Stomach smooth muscle (tissue), 2 donors: Measurements from ENCODE around the gene C1GALT1.

Source experiments
- H3K27ac ChIP-seq: one replicate; pipeline ENCODE4 v1.7.0; 2013; ENCODE audit warnings: mild to moderate bottlenecking, low read length, inconsistent platforms
- H3K27me3 ChIP-seq, 2 donors: one replicate each; pipeline ENCODE4 v1.7.0; 2013; ENCODE audit warnings: low read length in 2 of 2; ENCODE audit not compliant: insufficient read depth in 2 of 2, control insufficient read depth in 1 of 2
- H3K36me3 ChIP-seq, 2 donors: one replicate each; pipeline ENCODE4 v1.7.0; 2013; ENCODE audit warnings: low read length in 2 of 2; ENCODE audit not compliant: control insufficient read depth in 2 of 2, insufficient read depth in 2 of 2
- H3K4me1 ChIP-seq: one replicate; pipeline ENCODE4 v1.7.0; 2013; ENCODE audit warnings: low read length; ENCODE audit not compliant: control insufficient read depth, insufficient read depth
- H3K4me3 ChIP-seq, 2 donors: one replicate each; pipeline ENCODE4 v1.7.0; 2013; ENCODE audit warnings: low read length in 2 of 2
- H3K9ac ChIP-seq, 2 donors: one replicate each; pipeline ENCODE4 v1.7.0; 2013; ENCODE audit warnings: low read length in 2 of 2, mild to moderate bottlenecking in 1 of 2
- H3K9me3 ChIP-seq, 2 donors: one replicate each; pipeline ENCODE4 v1.7.0; 2013; ENCODE audit warnings: low read length in 2 of 2; ENCODE audit not compliant: control insufficient read depth in 2 of 2
- donor health status: healthy.
- donor health status: Pancreatic carcinoma.

The C1GALT1 gene

GRCh38 chr7:7220821-7221220 lies 38.5 kb downstream of the C1GALT1 start:
- Histone ChIP-seq H3K27ac (no peak overlapping the region), H3K9ac (no peak overlapping the region), H3K27me3 (no peaks in the 10 kb centered on the region), H3K36me3 (peaks cover 0 to 3% of the 10 kb centered on the region in 2 donors), H3K9me3 (no peaks in the 10 kb centered on the region), H3K4me3 (no peak overlapping the region), H3K4me1 (peaks cover 6% of the 10 kb centered on the region)

DNA sequence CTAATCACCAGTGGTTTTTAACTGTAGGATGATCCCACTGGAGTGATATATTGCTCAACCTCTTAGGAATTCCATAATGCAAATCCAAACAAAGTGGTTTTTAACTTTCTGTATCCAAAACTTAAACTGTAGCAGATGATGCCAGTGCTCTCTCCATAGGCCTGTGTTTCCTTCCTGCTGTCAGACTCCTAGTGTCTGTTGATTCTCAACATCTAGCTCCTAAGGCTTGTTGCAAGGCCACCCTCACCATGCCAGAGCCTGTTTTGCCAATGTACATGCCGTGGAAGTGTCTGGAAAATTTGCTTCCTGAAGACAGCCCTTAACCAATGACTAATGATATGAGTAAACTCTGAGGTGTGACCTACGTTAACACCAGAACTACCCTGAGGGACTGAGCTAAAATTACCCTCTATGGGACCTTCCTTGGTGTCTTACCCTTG lies 39.3 kb downstream of the C1GALT1 start:
- no peak overlapping the region for H3K27ac ChIP-seq
- no peaks in the 10 kb centered on the region for H3K9me3 ChIP-seq
- H3K4me3 ChIP-seq: no peak overlapping the region
- no peak overlapping the region for H3K9ac ChIP-seq
- H3K4me1 ChIP-seq: peaks cover 6% of the 10 kb centered on the region
- H3K27me3 ChIP-seq: no peaks in the 10 kb centered on the region
- H3K36me3 ChIP-seq: peaks cover 0 to 3% of the 10 kb centered on the region in 2 donors

DNA sequence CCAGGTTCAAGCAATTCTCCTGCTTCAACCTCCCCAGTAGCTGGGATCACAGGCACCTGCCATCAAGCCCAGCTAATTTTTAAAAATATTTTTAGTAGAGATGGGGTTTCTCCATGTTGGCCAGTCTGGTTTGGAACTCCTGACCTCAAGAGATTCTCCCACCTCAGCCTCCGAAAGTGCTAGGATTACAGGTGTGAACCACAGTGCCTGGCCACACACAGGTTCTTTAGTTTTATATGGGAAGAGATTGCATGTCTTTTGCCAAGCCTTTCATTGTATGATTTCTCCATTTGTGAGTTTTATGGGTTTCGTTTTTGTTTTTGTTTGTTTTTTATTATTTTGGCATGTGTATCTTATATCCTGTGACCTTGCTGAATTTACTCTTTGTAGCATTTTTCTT lies 40.9 kb downstream of the C1GALT1 start:
- Histone ChIP-seq H3K4me3 (no peak overlapping the region), H3K9me3 (no peaks in the 10 kb centered on the region), H3K4me1 (peaks cover 6% of the 10 kb centered on the region), H3K27ac (no peak overlapping the region), H3K9ac (no peak overlapping the region), H3K27me3 (no peaks in the 10 kb centered on the region), H3K36me3 (no peaks in the 10 kb centered on the region)

DNA sequence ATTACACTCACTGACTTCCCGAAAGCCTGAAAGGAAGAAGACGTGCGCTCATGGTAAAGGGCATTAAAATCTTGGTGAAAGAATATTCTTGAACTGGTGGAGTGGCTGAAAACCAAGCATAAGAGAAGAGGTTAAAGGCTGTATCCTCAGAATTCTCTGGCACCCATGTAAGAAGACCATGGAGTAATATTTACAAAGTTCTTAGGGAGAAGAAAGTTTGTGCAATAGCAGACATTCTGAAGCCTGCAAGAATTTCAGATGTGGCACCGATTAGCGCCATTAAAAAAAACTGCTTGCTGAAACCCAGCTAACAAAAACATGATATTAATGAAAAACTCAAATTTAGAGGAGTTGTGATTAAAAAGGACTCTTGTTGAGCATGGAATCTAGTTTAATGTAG lies 44.1 kb downstream of the C1GALT1 start:
- H3K36me3 ChIP-seq: no peaks in the 10 kb centered on the region
- no peaks in the 10 kb centered on the region for H3K27me3 ChIP-seq
- no peaks in the 10 kb centered on the region for H3K9me3 ChIP-seq
- peaks cover 6% of the 10 kb centered on the region for H3K4me1 ChIP-seq
- H3K4me3 ChIP-seq: no peak overlapping the region
- H3K27ac ChIP-seq: no peak overlapping the region
- no peak overlapping the region for H3K9ac ChIP-seq

- Histone ChIP-seq H3K9me3 (no peaks in the 10 kb centered on the region), H3K4me3 (no peak overlapping the region), H3K9ac (no peak overlapping the region), H3K36me3 (no peaks in the 10 kb centered on the region), H3K4me1 (no peaks in the 10 kb centered on the region), H3K27ac (no peak overlapping the region), H3K27me3 (no peaks in the 10 kb centered on the region)
Measured at GRCh38 chr7:7228472-7228871, 46.1 kb downstream of the C1GALT1 start.

GRCh38 chr7:7228967-7229366 lies 46.6 kb downstream of the C1GALT1 start:
- H3K27me3 ChIP-seq: no peaks in the 10 kb centered on the region
- H3K36me3 ChIP-seq: no peaks in the 10 kb centered on the region
- H3K27ac ChIP-seq: no peak overlapping the region
- no peak overlapping the region for H3K9ac ChIP-seq
- H3K4me1 ChIP-seq: no peaks in the 10 kb centered on the region
- no peak overlapping the region for H3K4me3 ChIP-seq
- no peaks in the 10 kb centered on the region for H3K9me3 ChIP-seq

GRCh38 chr7:7231000-7231399 lies 48.7 kb downstream of the C1GALT1 start:
- Histone ChIP-seq H3K9me3 (no peaks in the 10 kb centered on the region), H3K9ac (no peak overlapping the region), H3K27ac (no peak overlapping the region), H3K36me3 (peaks cover 5 to 7% of the 10 kb centered on the region in 2 donors), H3K4me1 (no peaks in the 10 kb centered on the region), H3K4me3 (no peak overlapping the region), H3K27me3 (no peaks in the 10 kb centered on the region)

- H3K9ac ChIP-seq: no peak overlapping the region
- peaks cover 5 to 7% of the 10 kb centered on the region in 2 donors for H3K36me3 ChIP-seq
- H3K27me3 ChIP-seq: no peaks in the 10 kb centered on the region
- no peaks in the 10 kb centered on the region for H3K9me3 ChIP-seq
- H3K4me1 ChIP-seq: no peaks in the 10 kb centered on the region
- H3K27ac ChIP-seq: no peak overlapping the region
- H3K4me3 ChIP-seq: no peak overlapping the region
Measured at GRCh38 chr7:7231865-7232264, 49.5 kb downstream of the C1GALT1 start.

- H3K9ac ChIP-seq: no peak overlapping the region
- H3K36me3 ChIP-seq: peaks cover 5 to 7% of the 10 kb centered on the region in 2 donors
- H3K27me3 ChIP-seq: no peaks in the 10 kb centered on the region
- H3K4me1 ChIP-seq: no peaks in the 10 kb centered on the region
- H3K27ac ChIP-seq: no peak overlapping the region
- H3K9me3 ChIP-seq: no peaks in the 10 kb centered on the region
- H3K4me3 ChIP-seq: no peak overlapping the region
Measured at GRCh38 chr7:7235347-7235746, 53.0 kb downstream of the C1GALT1 start.

DNA sequence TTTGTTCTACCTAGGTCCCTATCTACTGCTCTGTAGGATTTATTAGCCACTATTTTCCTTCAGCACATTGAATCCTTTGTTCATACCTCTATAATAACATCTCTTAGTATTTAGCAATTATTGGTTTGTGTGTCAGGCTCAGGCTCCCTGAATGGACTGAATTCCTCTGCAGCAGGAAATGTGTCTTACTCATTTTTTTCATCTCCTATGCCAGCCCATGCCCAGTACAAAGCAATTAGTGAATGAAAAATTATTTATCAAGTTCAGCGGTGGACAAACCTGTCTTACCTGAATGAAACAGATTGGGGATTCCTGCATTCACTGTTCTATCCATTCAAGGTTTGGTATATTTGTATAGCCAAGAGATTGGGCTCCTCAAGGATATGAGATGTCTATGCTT lies 53.7 kb downstream of the C1GALT1 start:
- no peak overlapping the region for H3K27ac ChIP-seq
- H3K9ac ChIP-seq: no peak overlapping the region
- H3K36me3 ChIP-seq: peaks cover 5 to 7% of the 10 kb centered on the region in 2 donors
- H3K4me3 ChIP-seq: no peak overlapping the region
- H3K4me1 ChIP-seq: no peaks in the 10 kb centered on the region
- H3K27me3 ChIP-seq: no peaks in the 10 kb centered on the region
- no peaks in the 10 kb centered on the region for H3K9me3 ChIP-seq

DNA sequence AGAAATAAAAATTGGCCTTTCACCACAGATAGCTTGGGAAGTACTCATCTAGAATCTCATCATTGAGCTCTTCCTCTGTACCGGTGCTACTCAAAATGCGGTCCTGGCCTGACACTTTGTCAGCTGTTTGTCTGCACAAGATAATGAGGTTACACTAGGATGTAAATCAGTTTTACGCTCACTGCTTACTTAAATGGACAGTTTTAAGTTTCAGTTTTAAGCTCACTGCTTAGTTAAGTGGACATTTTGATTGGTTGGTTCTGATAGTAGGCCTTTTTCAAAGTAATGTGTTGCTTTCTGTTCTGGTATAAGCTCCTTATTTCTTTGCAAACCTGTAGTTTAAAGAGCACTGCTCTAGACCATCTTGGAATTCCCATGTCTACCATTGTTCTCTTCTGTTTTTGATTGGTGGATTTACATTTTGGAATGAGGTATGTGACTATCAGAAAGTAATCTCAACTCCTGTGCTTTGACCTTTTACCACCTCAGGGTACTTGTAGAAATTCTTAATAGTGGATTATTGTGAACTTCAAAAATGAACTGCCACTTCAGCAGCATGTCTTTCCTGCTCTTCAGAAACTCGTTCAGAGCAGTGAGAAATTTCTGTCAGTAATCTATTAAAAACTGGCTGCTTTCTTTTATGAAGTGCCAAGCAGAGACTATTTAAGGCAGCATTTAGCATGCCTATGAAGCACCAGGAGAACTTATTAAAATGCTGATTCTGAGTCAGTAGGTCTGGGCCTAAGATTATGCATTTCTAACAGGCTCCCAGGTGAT lies 55.0 kb downstream of the C1GALT1 start:
- no peak overlapping the region for H3K27ac ChIP-seq
- H3K4me1 ChIP-seq: no peaks in the 10 kb centered on the region
- H3K9ac ChIP-seq: no peak overlapping the region
- H3K4me3 ChIP-seq: no peak overlapping the region
- H3K36me3 ChIP-seq: peaks cover 5 to 7% of the 10 kb centered on the region in 2 donors
- no peaks in the 10 kb centered on the region for H3K9me3 ChIP-seq
- H3K27me3 ChIP-seq: no peaks in the 10 kb centered on the region
